Measurements from ENCODE around the gene CARD10. TPM values are rescaled to one million over a fixed set of nuclear protein-coding genes. Genes with fewer than 3 reads are reported as not detected.

The CARD10 gene
- total and polyA plus RNA-seq, 2 of the 13 experiments (the other 11 are each of a cell fraction or from before 2014, with no cell fraction given) = 35.2 to 55.8 TPM

DNA sequence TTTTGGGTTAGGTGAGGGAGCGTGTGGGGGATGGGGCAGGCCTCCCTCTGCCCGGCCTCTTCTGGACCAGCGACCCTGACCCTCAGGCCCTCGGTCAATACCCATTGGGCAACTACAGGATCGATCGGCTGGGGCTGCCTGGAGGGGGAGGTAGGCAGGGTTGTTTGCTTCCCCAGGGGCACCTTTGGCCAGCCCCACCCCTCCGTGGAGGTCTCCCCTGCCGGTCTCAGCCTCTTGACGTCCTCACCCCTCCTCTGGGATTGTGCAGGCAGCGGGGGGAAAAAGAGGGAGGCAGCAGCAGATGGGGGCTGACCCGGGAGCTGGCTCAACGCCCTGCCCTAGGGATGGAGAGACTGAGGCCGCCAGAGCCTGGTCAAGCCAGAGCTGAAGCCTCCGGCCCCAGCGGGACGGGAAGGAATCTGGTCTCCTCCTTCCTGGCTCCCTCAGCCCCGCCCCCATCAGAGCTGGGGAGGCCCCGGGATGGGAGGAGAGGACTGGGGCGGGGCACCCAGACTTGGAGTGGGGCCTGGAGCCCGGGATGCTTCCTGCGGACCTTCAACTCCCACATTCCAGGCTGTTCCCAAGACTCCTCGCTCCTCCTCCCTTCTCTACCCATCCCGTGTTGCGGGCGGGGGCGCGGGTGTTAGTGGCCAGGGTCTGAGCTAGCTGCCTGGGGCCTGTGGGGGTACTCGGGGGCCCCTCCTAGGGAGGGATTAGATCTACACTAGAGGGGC is 26.7 kb upstream of the CARD10 start (continued):
- TF ChIP-seq ESRRA (CRISPR knock-in tag; IDR thresholded peaks at IDR 0.05; ENCODE audit: low read depth) = peak; percentile 95
- TF ChIP-seq, protein P1, sequence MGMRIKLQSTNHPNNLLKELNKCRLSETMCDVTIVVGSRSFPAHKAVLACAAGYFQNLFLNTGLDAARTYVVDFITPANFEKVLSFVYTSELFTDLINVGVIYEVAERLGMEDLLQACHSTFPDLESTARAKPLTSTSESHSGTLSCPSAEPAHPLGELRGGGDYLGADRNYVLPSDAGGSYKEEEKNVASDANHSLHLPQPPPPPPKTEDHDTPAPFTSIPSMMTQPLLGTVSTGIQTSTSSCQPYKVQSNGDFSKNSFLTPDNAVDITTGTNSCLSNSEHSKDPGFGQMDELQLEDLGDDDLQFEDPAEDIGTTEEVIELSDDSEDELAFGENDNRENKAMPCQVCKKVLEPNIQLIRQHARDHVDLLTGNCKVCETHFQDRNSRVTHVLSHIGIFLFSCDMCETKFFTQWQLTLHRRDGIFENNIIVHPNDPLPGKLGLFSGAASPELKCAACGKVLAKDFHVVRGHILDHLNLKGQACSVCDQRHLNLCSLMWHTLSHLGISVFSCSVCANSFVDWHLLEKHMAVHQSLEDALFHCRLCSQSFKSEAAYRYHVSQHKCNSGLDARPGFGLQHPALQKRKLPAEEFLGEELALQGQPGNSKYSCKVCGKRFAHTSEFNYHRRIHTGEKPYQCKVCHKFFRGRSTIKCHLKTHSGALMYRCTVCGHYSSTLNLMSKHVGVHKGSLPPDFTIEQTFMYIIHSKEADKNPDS (CRISPR knock-in tag; IDR thresholded peaks at IDR 0.05) = peak; percentile 84; the same call in 1 of the 2 replicates
- TF ChIP-seq, protein P2, sequence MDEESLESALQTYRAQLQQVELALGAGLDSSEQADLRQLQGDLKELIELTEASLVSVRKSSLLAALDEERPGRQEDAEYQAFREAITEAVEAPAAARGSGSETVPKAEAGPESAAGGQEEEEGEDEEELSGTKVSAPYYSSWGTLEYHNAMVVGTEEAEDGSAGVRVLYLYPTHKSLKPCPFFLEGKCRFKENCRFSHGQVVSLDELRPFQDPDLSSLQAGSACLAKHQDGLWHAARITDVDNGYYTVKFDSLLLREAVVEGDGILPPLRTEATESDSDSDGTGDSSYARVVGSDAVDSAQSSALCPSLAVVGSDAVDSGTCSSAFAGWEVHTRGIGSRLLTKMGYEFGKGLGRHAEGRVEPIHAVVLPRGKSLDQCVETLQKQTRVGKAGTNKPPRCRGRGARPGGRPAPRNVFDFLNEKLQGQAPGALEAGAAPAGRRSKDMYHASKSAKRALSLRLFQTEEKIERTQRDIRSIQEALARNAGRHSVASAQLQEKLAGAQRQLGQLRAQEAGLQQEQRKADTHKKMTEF (CRISPR knock-in tag; IDR thresholded peaks at IDR 0.05) = peak; percentile 99
- peak; percentile 80 for TF ChIP-seq ZNF331 (CRISPR knock-in tag; IDR thresholded peaks at IDR 0.05)
- peak; percentile 61; the same call in 1 of the 2 replicates for TF ChIP-seq NAIF1 (CRISPR knock-in tag; IDR thresholded peaks at IDR 0.05; ENCODE audit: borderline replicate concordance)
- TF ChIP-seq, protein P3, sequence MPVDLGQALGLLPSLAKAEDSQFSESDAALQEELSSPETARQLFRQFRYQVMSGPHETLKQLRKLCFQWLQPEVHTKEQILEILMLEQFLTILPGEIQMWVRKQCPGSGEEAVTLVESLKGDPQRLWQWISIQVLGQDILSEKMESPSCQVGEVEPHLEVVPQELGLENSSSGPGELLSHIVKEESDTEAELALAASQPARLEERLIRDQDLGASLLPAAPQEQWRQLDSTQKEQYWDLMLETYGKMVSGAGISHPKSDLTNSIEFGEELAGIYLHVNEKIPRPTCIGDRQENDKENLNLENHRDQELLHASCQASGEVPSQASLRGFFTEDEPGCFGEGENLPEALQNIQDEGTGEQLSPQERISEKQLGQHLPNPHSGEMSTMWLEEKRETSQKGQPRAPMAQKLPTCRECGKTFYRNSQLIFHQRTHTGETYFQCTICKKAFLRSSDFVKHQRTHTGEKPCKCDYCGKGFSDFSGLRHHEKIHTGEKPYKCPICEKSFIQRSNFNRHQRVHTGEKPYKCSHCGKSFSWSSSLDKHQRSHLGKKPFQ (CRISPR knock-in tag; IDR thresholded peaks at IDR 0.05; ENCODE audit: insufficient replicate concordance) = peak; percentile 96
- TF ChIP-seq, protein P4, sequence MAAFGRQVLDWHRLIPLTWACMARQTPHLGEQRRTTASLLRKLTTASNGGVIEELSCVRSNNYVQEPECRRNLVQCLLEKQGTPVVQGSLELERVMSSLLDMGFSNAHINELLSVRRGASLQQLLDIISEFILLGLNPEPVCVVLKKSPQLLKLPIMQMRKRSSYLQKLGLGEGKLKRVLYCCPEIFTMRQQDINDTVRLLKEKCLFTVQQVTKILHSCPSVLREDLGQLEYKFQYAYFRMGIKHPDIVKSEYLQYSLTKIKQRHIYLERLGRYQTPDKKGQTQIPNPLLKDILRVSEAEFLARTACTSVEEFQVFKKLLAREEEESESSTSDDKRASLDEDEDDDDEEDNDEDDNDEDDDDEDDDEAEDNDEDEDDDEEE (CRISPR knock-in tag; IDR thresholded peaks at IDR 0.05) = no peak
- no peak for TF ChIP-seq ZNF549 (CRISPR knock-in tag; IDR thresholded peaks at IDR 0.05)
- TF ChIP-seq KDM6A (CRISPR knock-in tag; IDR thresholded peaks at IDR 0.05; ENCODE audit: low read depth) = peak; percentile 99
- peak; percentile 72; the same call in 1 of the 2 replicates for TF ChIP-seq ZNF460 (CRISPR knock-in tag; IDR thresholded peaks at IDR 0.05; ENCODE audit: borderline replicate concordance)
- no peak for TF ChIP-seq ZNF20 (CRISPR knock-in tag; IDR thresholded peaks at IDR 0.05)
- TF ChIP-seq, protein P5, sequence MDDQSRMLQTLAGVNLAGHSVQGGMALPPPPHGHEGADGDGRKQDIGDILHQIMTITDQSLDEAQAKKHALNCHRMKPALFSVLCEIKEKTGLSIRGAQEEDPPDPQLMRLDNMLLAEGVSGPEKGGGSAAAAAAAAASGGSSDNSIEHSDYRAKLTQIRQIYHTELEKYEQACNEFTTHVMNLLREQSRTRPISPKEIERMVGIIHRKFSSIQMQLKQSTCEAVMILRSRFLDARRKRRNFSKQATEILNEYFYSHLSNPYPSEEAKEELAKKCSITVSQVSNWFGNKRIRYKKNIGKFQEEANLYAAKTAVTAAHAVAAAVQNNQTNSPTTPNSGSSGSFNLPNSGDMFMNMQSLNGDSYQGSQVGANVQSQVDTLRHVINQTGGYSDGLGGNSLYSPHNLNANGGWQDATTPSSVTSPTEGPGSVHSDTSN (CRISPR knock-in tag; IDR thresholded peaks at IDR 0.05; ENCODE audit: borderline replicate concordance) = no peak
- TF ChIP-seq, protein P6, sequence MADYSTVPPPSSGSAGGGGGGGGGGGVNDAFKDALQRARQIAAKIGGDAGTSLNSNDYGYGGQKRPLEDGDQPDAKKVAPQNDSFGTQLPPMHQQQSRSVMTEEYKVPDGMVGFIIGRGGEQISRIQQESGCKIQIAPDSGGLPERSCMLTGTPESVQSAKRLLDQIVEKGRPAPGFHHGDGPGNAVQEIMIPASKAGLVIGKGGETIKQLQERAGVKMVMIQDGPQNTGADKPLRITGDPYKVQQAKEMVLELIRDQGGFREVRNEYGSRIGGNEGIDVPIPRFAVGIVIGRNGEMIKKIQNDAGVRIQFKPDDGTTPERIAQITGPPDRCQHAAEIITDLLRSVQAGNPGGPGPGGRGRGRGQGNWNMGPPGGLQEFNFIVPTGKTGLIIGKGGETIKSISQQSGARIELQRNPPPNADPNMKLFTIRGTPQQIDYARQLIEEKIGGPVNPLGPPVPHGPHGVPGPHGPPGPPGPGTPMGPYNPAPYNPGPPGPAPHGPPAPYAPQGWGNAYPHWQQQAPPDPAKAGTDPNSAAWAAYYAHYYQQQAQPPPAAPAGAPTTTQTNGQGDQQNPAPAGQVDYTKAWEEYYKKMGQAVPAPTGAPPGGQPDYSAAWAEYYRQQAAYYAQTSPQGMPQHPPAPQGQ (CRISPR knock-in tag; IDR thresholded peaks at IDR 0.05; ENCODE audit: borderline replicate concordance) = no peak; the same call in 1 of the 2 replicates
- TF ChIP-seq NFE2L1 (CRISPR knock-in tag; IDR thresholded peaks at IDR 0.05; ENCODE audit: borderline replicate concordance) = no peak
- TF ChIP-seq ZNF713 (CRISPR knock-in tag; IDR thresholded peaks at IDR 0.05) = no peak
- TF ChIP-seq RARA (CRISPR knock-in tag; IDR thresholded peaks at IDR 0.05) = peak; percentile 99
- TF ChIP-seq, protein P7, sequence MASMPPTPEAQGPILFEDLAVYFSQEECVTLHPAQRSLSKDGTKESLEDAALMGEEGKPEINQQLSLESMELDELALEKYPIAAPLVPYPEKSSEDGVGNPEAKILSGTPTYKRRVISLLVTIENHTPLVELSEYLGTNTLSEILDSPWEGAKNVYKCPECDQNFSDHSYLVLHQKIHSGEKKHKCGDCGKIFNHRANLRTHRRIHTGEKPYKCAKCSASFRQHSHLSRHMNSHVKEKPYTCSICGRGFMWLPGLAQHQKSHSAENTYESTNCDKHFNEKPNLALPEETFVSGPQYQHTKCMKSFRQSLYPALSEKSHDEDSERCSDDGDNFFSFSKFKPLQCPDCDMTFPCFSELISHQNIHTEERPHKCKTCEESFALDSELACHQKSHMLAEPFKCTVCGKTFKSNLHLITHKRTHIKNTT (CRISPR knock-in tag; IDR thresholded peaks at IDR 0.05) = no peak

Data from HepG2 (cell line).